Neutrophil (primary cell): ENCODE data around the gene GRM8.

ENCODE experiments used
- H3K27ac ChIP-seq: fragments of 200-600 bp; sonication (generic); 2 replicates; pipeline ENCODE4 v1.5.1; 2016; ENCODE audit warnings: mild to moderate bottlenecking, moderate library complexity
- H3K27me3 ChIP-seq: fragments of 200-600 bp; sonication (generic); 2 replicates; pipeline ENCODE4 v1.6.0; 2016; ENCODE audit warnings: mild to moderate bottlenecking
- H3K36me3 ChIP-seq: fragments of 200-600 bp; sonication (generic); 2 replicates; pipeline ENCODE4 v1.5.1; 2017
- H3K4me1 ChIP-seq, 2 experiments: fragments of 200-600 bp in 1 of 2; sonication (generic) in 1 of 2; 1 replicate in 1 of 2; 2 replicates in 1 of 2; pipeline versions ENCODE4 v1.5.1 to v1.6.1; 2013 to 2016; ENCODE audit warnings: low read depth in 1 of 2, low read length in 1 of 2, mild to moderate bottlenecking in 1 of 2, moderate library complexity in 1 of 2; ENCODE audit not compliant: control insufficient read depth in 1 of 2, insufficient read depth in 1 of 2
- H3K4me3 ChIP-seq, 2 experiments: fragments of 200-600 bp in 1 of 2; sonication (generic) in 1 of 2; 1 replicate in 1 of 2; 2 replicates in 1 of 2; pipeline ENCODE4 v1.5.1; 2013 to 2016; ENCODE audit warnings: low read depth in 1 of 2, low read length in 1 of 2, mild to moderate bottlenecking in 1 of 2, moderate library complexity in 1 of 2
- H3K9me3 ChIP-seq: fragments of 200-600 bp; sonication (generic); 2 replicates; pipeline ENCODE4 v1.5.1; 2016
- CTCF ChIP-seq: fragments of 200-600 bp; sonication (generic); IDR thresholded peaks from 2 replicates; pipeline ENCODE4 v1.5.1; 2016; ENCODE audit warnings: antibody characterized with exemption

Gene GRM8

GRCh38 chr7:126804604-126805003, 448.1 kb downstream of the GRM8 start:
- no peak for TF ChIP-seq CTCF

GRCh38 chr7:126803990-126804389, 448.8 kb downstream of the GRM8 start:
- H3K27ac ChIP-seq = no peak overlapping the region
- H3K27me3 ChIP-seq = no peaks in the 10 kb centered on the region
- no peak for TF ChIP-seq CTCF
- no peaks in the 10 kb centered on the region for H3K4me1 ChIP-seq
- H3K36me3 ChIP-seq = no peaks in the 10 kb centered on the region
- H3K4me3 ChIP-seq = no peak overlapping the region
- H3K9me3 ChIP-seq = no peaks in the 10 kb centered on the region

More at GRCh38 chr7:126804604-126805003, 448.1 kb downstream of the GRM8 start:
- Histone ChIP-seq H3K9me3 (no peaks in the 10 kb centered on the region), H3K4me3 (no peak overlapping the region), H3K27ac (no peak overlapping the region), H3K27me3 (no peaks in the 10 kb centered on the region), H3K36me3 (no peaks in the 10 kb centered on the region), H3K4me1 (no peaks in the 10 kb centered on the region)

- H3K4me1 ChIP-seq = no peaks in the 10 kb centered on the region
- H3K9me3 ChIP-seq = no peaks in the 10 kb centered on the region
- H3K27ac ChIP-seq = no peak overlapping the region
- H3K27me3 ChIP-seq = no peaks in the 10 kb centered on the region
- no peak overlapping the region for H3K4me3 ChIP-seq
- no peaks in the 10 kb centered on the region for H3K36me3 ChIP-seq
- no peak for TF ChIP-seq CTCF
These were observed 449.6 kb downstream of the GRM8 start for GRCh38 chr7:126803060-126803665.

GRCh38 chr7:126801733-126802132, 451.0 kb downstream of the GRM8 start:
- H3K36me3 ChIP-seq = no peaks in the 10 kb centered on the region

GRCh38 chr7:126799541-126799940, 453.2 kb downstream of the GRM8 start:
- no peak for TF ChIP-seq CTCF
- Histone ChIP-seq H3K4me3 (no peak overlapping the region), H3K9me3 (no peaks in the 10 kb centered on the region), H3K27me3 (no peaks in the 10 kb centered on the region), H3K4me1 (no peaks in the 10 kb centered on the region), H3K27ac (no peak overlapping the region), H3K36me3 (no peaks in the 10 kb centered on the region)

More at GRCh38 chr7:126801733-126802132, 451.0 kb downstream of the GRM8 start:
- Histone ChIP-seq H3K4me1 (no peaks in the 10 kb centered on the region), H3K9me3 (no peaks in the 10 kb centered on the region), H3K4me3 (no peak overlapping the region), H3K27me3 (no peaks in the 10 kb centered on the region), H3K27ac (no peak overlapping the region)
- no peak for TF ChIP-seq CTCF

GRCh38 chr7:126792521-126792920, 460.2 kb downstream of the GRM8 start:
- H3K4me1 ChIP-seq = no peaks in the 10 kb centered on the region
- no peaks in the 10 kb centered on the region for H3K27me3 ChIP-seq
- no peaks in the 10 kb centered on the region for H3K36me3 ChIP-seq
- H3K9me3 ChIP-seq = no peaks in the 10 kb centered on the region
- no peak overlapping the region for H3K27ac ChIP-seq
- H3K4me3 ChIP-seq = no peak overlapping the region
- no peak for TF ChIP-seq CTCF
